AG08396 (cell line): ENCODE data around the gene SSR1.
A peak's percentile ranks its signal among the peaks of the same experiment; 100 is the strongest.
"Not testable (repeated sequence)": the region's sequence is repeated elsewhere in the genome, so short reads cannot be mapped to it uniquely, and the experiment has no call there.

Experiments used
- DNase-seq: peaks from one replicate; pipeline ENCODE4 v3.0.0; 2012; ENCODE audit warnings: low spot score, mixed read lengths

The SSR1 gene

GRCh38 chr6:7276199-7276524 lies 36.8 kb downstream of the SSR1 start:
- DNase-seq, result no peak

- not testable (repeated sequence) for DNase-seq
Observed at GRCh38 chr6:7274525-7274924, 38.5 kb downstream of the SSR1 start.

- no peak for DNase-seq
Observed at GRCh38 chr6:7273709-7274108, 39.3 kb downstream of the SSR1 start.

- DNase-seq, result no peak
Observed at GRCh38 chr6:7271205-7271534, 41.8 kb downstream of the SSR1 start.

- DNase-seq, result no peak
Observed at GRCh38 chr6:7270320-7271204, 42.4 kb downstream of the SSR1 start.

GRCh38 chr6:7269816-7270215 lies 43.2 kb downstream of the SSR1 start:
- no peak for DNase-seq

- DNase-seq, result no peak
Observed at GRCh38 chr6:7268816-7269555, 44.0 kb downstream of the SSR1 start.

GRCh38 chr6:7268362-7268761 lies 44.6 kb downstream of the SSR1 start:
- DNase-seq, result no peak

GRCh38 chr6:7267466-7268091 lies 45.4 kb downstream of the SSR1 start:
- peak; percentile 94 for DNase-seq

GRCh38 chr6:7267071-7267465 lies 45.9 kb downstream of the SSR1 start:
- no peak for DNase-seq

- DNase-seq, result not testable (repeated sequence)
Observed at GRCh38 chr6:7265385-7265726, 47.6 kb downstream of the SSR1 start.

- DNase-seq, result no peak
Observed at GRCh38 chr6:7264686-7265384, 48.2 kb downstream of the SSR1 start.

- DNase-seq, result no peak
Observed at GRCh38 chr6:7264041-7264440, 49.0 kb downstream of the SSR1 start.

- DNase-seq, result not testable (repeated sequence)
Observed at GRCh38 chr6:7263519-7263805, 49.5 kb downstream of the SSR1 start.

GRCh38 chr6:7262746-7263518 lies 50.1 kb downstream of the SSR1 start:
- no peak for DNase-seq

GRCh38 chr6:7261852-7262461 lies 51.0 kb downstream of the SSR1 start:
- DNase-seq, result no peak

GRCh38 chr6:7261032-7261841 lies 51.8 kb downstream of the SSR1 start:
- DNase-seq, result peak; percentile 97

- DNase-seq, result no peak
Observed at GRCh38 chr6:7260291-7261031, 52.5 kb downstream of the SSR1 start.

- DNase-seq, result no peak
Observed at GRCh38 chr6:7258231-7258763, 54.7 kb downstream of the SSR1 start.
